GM23248 (cell line): ENCODE results near the gene VIPR2.

Experiments
- EZH2 ChIP-seq: fragments of 200-600 bp; sonication (generic); IDR thresholded peaks from 2 replicates; pipeline ENCODE4 v1.6.1; 2018; ENCODE audit warnings: antibody characterized with exemption, mild to moderate bottlenecking; ENCODE audit not compliant: insufficient read depth, poor library complexity, severe bottlenecking
- EZH2phosphoT487 ChIP-seq: fragments of 200-600 bp; sonication (generic); IDR thresholded peaks from 2 replicates; pipeline ENCODE4 v1.6.1; 2018; ENCODE audit warnings: antibody characterized with exemption, moderate library complexity, mild to moderate bottlenecking, low read depth; ENCODE audit not compliant: insufficient read depth

- TF ChIP-seq EZH2phosphoT487 (no peak), EZH2 (no peak)
Observed at GRCh38 chr7:159144758-159145489, at the start of gene VIPR2.
